ENCODE results near the gene CD44.

CD44 gene

GRCh38 chr11:35160902-35161597, 22.1 kb downstream of the CD44 start:
- DNase-seq, result no peak

- DNase-seq, result no peak
Observed at GRCh38 chr11:35162745-35163144, 23.8 kb downstream of the CD44 start.

DNA sequence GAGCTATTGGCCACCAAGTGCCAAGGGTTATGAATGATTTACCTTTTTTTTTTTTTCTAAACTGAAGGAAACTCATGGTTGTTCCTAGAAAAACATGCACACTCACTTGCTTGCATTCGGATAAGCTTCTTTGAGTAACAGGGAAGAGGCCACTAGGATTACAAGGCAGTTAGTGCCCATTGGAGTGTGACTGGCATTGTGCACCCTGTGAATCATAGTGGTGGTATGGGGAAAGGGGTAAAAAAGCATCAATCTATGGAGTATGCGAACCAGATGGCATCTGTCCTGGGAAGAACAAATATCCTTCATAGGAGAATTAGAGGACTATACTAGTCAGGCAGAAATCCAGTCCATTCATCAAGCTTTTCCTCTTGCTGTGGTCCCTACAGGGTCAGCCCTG, 24.2 kb downstream of the CD44 start:
- DNase-seq, result no peak

DNA sequence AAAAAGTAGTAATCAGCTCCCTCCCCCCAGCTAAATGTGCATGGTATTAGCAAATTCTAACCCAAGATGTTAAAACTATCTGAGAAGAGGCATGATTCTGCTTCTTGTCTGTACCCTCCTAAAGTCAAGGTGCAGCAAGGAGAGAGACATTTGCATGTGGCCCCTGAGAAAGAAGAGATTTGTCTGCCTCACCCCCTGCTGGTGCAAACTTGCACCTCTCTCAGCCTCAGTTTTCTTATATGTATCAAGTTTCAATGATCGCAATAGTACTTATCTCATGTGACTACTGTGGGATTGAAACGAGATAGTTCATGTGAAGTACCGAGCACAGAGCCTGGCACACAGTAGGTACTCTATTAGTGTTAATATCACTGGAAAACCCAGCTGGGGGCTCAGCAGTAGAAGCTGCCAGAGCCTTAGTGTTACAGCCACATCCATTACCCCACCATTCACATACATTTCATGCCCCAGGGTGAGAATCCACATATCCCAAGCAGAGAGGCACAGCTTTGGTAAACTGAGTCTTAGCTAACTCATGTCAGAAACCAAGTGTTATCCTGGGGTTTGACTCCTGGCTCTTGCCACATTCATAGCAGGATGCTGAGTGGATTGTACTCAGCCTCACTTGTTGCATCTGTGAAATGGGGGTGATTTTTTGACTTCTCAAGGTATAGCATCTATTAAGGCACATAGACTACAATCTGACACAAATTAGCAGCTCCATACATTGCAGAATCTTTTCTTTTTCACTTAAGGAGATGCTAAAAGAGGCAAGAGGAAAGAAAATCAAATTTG, 24.9 kb downstream of the CD44 start:
- DNase-seq, result no peak

DNA sequence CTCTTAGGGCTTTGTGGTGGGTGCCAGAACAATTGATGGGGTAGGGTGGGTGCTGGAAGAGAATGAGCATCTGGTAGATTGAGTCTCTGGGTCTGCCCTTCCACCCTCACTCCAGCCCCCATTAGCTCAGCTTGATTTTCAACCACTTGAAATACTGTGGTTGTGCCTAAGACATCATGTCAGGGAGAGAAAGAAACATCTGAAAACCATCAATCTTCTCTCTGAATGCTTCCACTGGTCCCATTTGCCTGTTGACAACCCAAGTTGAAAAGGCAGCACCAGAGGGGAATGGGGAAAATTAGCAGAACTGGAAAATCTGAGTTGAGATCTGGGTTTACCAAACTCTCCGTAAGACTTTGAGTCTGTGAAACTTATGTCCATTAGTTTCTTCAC, 26.1 kb downstream of the CD44 start:
- no peak for DNase-seq

DNA sequence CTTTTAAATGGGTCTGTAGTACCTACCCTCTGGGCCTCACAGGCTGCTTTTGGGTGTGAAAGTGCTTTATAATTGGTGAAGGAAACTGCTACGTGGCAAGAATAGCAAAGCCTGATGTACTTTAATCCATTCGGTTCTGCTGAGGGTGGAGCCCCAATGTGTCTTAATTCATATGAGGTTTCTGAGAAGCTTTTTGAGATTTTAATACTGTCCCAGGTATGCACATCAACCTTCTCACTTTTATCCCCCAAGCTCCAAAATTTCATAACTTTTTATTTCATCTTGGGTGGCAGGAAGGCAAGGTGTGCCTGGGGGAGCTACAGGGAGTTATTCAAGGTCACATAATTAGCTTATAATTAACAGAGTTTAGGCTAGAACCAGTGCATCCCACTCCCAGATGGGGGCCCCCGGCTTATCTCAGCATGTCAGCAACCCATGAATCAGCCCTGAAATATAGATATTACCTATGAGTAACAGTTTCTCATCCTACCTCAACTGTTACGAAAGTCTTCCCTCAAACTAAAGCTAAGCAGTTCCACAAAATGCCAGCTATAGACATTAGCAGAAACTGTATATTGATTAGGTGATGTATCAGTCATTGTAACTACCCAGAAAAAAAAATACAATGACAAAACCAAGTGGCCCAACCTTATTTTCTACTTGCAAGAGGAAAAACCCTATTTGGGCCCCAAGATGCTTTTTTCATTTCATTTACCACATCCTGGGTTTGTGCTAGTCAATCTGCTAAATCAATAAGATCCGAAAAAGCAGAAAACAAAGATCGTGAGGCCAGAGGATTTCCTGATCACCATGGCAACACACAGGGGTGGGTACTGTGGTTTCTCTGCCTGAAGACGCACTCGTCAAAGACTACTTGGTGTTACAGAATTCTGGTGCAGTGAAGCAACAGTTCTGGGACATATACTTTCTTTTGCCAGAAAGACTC, 26.7 kb downstream of the CD44 start:
- DNase-seq, result no peak

GRCh38 chr11:35166369-35167360, 27.7 kb downstream of the CD44 start:
- DNase-seq, result no peak

- DNase-seq, result no peak
Observed at GRCh38 chr11:35167426-35167954, 28.5 kb downstream of the CD44 start.

- no peak for DNase-seq
Observed at GRCh38 chr11:35168671-35169070, 29.7 kb downstream of the CD44 start.

DNA sequence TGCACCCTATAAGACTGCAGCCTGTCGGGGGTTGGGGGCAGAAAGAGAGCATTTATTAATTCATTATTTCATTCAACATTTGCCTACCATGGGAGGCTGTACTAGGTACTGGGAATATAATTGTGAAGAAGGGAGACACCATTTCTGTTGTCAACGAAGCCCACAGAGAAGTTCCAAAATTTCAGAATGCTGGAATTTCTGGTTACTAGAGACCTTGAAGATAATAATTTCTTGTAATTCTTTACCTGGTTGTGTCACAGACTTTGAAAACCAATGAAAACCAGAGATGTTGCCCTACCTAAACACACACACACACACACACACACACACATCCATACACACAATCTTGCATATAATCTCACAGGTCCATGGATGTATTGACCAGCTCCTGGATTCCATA, 30.1 kb downstream of the CD44 start:
- DNase-seq, result no peak

DNA sequence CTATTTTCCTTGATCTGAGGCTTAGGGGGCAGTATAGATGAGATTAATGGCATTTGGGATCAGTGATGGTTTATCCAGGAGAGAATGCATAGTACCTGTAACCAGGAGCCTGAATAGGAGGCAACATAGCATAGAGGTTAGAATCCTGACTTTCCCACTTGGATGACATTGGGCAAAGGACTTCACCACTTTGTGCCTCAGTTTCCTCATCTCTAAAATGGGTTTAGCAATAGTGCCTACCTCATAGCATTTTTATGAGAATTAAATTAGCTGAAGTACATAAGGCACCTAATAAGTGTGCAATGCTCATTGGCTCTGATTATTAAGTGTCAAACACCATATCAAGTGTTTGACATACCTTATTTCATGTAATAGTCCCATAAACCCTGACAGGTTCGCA, 30.8 kb downstream of the CD44 start:
- no peak for DNase-seq

DNA sequence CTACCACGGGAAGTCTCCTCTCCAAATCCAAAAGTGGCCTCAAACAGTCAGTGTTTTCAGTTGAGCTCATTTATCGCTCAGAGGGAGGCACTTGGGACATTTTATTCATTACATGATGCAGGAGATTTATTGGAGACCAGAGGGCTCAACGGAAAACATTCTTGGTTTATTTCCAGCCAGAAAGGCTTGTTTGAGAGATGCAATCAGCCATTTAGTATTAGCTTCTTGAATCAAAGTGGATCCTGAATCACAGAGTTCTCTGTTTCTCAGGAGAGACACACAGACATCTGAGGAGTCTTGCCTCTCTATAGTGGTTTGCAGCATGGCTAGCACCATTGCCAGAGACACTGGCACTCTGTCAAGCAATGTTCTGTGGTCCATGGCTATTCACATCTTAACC, 31.5 kb downstream of the CD44 start:
- DNase-seq, result no peak

DNA sequence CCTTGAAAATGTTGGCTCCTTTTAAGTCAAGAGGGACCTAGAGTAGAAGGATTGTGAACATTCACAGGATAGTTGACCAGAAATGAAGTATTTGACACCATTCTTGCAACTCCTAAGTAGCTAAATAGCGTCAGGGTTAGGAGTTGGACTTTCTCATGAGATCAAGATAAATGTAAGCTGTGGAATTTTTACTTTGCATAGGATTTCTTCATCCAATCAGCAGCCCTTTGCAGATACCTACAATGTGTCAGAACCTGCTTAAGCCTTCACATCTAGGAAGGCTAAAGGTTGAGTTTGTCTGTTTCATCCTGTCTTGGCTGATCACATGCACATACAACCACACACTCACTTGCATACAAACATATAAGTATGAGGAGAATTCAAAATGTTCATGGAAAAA, 32.3 kb downstream of the CD44 start:
- no peak for DNase-seq

GRCh38 chr11:35173011-35173511, 34.1 kb downstream of the CD44 start:
- DNase-seq, result no peak

- no peak for DNase-seq
Observed at GRCh38 chr11:35173616-35174566, 34.9 kb downstream of the CD44 start.

- DNase-seq, result no peak
Observed at GRCh38 chr11:35174666-35175065, 35.7 kb downstream of the CD44 start.

- no peak for DNase-seq
Observed at GRCh38 chr11:35177370-35177769, 38.4 kb downstream of the CD44 start.

GRCh38 chr11:35178067-35178805, 39.3 kb downstream of the CD44 start:
- no peak for DNase-seq

- no peak for DNase-seq
Observed at GRCh38 chr11:35178873-35179272, 39.9 kb downstream of the CD44 start.
